ENCODE data around the gene DAPK1.

DNA sequence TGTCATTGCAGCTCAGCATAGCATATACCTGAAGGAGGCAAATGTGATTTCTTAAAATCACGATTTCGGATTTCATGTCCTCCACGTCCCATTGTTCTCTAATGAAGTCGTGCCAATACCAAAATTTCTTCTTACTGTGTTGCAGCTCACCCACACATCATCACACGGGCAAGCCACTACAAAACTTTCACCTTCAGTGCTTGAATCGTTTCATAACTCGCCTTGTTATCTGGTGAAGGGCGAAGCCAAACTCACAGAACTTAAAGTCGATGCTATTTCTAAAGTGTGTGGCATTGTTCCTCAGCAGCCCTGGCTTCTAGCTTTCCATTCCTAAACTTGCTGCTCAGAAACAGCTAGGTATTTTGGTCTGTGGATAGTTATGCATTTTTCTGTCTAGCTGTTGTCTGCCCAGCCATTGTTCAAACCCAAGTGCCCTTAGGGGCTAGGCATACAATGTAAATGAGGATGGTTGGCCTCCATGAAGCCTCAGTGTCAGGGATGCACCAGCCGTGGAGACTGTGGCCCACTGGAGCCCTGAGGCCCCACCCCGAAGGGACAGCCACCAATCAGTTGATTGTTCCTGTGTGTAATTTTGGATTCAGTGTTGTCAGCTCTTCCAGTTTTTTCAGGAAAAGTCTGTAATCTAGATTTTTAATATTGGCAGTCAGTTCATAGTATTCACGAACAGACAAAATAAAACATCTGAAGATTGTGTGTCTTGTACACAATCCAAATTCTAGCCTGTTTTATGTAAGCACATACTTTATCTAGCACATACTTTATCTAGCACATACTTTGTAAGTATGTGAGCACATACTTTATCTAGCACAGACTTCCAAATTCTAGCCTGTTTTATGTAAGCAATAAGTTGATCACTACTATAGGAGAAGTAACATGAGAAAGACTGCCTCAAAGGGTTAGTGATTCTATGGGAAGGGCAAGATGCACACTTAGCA, 112.8 kb downstream of the DAPK1 start:
- TF ChIP-seq POLR2AphosphoS5 (IDR thresholded peaks at IDR 0.05): no peak
- TF ChIP-seq, protein P1, sequence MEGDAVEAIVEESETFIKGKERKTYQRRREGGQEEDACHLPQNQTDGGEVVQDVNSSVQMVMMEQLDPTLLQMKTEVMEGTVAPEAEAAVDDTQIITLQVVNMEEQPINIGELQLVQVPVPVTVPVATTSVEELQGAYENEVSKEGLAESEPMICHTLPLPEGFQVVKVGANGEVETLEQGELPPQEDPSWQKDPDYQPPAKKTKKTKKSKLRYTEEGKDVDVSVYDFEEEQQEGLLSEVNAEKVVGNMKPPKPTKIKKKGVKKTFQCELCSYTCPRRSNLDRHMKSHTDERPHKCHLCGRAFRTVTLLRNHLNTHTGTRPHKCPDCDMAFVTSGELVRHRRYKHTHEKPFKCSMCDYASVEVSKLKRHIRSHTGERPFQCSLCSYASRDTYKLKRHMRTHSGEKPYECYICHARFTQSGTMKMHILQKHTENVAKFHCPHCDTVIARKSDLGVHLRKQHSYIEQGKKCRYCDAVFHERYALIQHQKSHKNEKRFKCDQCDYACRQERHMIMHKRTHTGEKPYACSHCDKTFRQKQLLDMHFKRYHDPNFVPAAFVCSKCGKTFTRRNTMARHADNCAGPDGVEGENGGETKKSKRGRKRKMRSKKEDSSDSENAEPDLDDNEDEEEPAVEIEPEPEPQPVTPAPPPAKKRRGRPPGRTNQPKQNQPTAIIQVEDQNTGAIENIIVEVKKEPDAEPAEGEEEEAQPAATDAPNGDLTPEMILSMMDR (IDR thresholded peaks at IDR 0.05): no peak
- no peak for TF ChIP-seq POLR2A (IDR thresholded peaks at IDR 0.05)
- TF ChIP-seq EP300 (IDR thresholded peaks at IDR 0.05; ENCODE audit: low read depth): no peak

Measured in transverse colon (tissue), 4 donors.